Hindlimb muscle (tissue), 1 donor: Measurements from ENCODE around the gene SLC16A5. TPM values are rescaled to one million over a fixed set of nuclear protein-coding genes. Genes with fewer than 3 reads are reported as not detected.
A peak's percentile ranks its signal among the peaks of the same experiment; 100 is the strongest.
"Not testable (repeated sequence)": the region's sequence is repeated elsewhere in the genome, so short reads cannot be mapped to it uniquely, and the experiment has no call there.

ENCODE experiments used
- DNase-seq: peaks from one replicate; pipeline ENCODE4 v3.0.0-alpha.2; 2013
- polyA plus RNA-seq: library from polyadenylated mRNA; unstranded; fragments of 120-200 nt; gene quantifications from one replicate; pipeline ENCODE4 v1.2.1, GENCODE V29; 2013; ENCODE audit not compliant: insufficient read length

The SLC16A5 gene
- polyA plus RNA-seq, 1 donor: 11.2 TPM

DNA sequence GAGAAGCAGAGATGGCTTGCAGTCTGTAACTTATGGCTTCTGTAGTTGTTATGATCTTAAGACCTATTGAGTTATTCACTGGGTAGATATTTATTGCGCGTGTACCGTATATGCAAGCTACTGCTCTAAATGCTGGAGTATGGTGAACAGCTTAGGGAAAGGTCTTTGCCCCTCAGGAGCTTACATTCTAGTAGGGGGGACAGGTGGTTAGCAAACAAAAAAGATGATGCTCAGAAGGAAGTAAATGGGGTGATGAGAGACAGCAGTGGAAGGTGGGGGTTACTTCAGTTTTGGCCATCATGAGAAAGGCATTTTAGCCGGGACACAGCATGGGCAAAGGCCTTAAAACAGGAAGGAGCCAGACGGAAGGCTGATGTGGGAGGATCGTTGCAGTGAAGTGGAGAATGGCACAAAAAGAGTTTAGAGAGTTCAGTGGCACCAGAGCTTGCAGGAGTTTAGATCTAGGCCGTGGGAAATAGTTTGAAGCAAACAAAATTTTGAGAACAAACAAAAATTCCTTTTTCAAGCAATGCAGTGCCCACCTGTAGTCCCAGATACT is 24.1 kb downstream of the SLC16A5 start:
- no peak for DNase-seq

DNA sequence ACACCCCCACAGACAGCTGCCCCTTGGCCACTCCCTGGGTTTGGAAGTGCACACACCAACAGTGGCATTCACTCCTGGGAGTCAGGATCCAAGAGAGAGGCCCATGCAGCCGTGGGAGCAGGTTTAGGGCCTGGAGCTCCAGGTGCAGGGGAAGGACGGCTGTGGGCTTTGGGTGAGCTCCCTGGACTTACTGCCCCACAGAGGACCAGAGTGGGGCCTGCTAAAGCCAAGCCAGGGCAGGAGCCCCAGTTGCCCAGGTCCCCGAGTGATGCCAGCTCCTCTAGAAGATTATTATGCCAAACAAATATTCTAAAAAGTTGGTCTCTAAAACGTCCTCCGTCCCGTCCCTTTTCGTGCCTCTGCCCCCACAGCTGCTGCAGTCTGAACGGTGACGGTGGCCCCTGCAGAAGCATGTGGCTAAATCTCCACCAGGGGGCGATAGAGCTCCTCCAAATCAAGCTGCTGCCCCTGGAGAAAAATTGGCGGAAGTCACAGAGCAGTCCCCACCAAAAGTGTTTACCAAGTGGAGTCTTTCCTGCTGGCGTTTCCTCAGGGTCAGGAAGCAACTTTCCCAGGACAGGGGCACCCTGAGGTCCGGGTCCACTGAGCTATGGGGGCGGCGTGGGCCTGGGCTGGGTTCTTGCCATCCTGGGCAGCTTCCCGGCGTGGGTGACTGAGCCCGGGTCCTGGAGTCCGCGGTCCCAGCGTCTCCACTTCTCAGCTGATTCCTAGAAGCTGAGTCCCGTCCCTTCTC is 26.2 kb downstream of the SLC16A5 start:
- peak; percentile 91 for DNase-seq

DNA sequence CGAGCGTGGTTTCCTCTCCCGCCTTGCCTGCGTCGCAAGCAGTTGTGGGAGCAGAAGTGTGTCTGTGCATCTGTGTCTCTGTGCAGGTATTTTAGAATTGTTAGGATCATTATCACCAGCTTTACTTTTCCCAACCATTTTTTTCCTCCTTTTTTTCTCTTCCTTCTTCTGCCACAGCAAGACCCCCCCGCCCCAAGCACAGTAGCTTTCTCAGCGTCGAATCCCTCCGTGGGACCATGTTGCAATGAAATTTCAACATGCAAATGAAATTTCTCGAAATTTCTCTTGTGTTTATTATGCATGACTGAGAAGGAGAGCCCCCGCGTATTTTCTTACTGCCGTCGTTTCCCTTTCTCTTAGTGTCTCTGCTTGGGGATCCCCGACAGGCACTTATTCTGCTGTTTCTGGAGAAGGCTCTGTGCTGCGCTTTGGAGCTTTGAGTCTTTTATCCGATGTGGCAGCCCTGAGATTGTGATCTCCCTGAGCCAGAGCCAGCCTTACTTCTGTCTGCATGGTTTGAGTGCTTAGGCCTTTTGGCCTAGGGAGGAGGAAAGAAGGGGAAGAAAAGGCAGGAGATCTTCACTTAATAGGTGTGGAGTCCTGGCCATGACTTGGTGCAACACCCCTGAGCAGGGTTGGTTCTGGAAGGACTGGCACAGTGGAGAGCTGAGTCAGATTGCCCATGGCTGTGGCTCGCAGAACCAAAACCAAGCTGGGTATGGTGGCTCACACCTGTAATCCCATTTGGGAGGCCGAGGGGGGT is 27.0 kb downstream of the SLC16A5 start:
- no peak for DNase-seq

DNA sequence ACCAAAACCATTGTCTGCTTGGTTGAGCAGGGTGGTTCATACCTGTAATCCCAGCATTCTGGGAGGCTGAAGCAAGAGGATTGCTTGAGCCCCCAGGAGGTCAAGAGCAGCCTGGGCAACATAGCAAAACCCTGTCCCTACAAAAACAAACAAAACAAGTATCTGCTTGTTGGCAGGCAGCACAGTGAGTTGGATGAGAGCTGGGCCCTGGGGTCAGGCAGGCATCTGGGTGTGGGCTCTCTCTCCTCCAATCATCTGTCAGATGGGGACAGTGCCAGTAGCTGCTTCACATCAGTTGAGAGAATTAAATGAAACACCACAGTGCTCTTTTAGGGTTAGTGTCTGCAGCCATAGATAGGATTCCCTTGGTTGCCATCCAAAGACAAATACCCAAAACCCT is 27.8 kb downstream of the SLC16A5 start:
- DNase-seq: no peak

DNA sequence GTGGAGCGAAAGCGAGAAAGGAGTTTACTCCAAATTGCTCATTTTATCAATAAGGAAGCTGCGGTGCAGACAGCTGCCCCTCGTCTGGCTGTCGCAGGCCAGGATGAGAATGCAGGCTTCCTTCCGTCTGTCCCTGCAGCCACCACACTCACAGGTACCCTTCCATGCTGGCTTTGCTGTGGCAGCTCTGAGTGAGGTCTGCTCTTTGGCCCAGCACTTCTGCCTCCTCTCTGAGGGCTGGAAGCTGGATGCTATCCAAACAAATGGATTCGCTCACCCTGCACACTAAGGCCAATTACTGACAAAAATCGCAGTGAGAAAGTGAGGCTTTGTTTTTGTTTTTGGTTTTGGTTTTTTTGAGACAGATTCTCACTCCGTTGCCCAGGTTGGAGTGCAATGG is 29.0 kb downstream of the SLC16A5 start:
- DNase-seq: no peak

DNA sequence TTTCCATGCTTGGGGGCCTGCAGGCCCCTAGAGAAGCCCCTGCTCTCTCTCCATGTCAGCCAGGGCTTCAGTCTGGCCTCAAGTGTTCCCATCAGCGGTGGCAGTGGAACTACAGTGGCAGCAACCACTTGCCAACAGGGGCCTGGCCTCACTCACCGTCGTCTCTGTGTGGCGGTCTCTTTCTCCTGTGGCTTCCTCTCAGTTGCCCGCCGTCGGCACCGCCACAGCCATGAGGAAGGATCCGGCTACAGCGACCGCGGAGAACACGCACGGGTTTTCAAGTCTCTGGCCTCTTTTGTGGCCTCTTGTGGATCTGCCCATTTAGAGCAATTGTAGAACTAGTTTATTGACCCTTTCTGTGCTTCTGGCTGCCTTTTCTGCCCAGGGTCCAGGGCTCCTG is 30.6 kb downstream of the SLC16A5 start:
- DNase-seq: no peak

DNA sequence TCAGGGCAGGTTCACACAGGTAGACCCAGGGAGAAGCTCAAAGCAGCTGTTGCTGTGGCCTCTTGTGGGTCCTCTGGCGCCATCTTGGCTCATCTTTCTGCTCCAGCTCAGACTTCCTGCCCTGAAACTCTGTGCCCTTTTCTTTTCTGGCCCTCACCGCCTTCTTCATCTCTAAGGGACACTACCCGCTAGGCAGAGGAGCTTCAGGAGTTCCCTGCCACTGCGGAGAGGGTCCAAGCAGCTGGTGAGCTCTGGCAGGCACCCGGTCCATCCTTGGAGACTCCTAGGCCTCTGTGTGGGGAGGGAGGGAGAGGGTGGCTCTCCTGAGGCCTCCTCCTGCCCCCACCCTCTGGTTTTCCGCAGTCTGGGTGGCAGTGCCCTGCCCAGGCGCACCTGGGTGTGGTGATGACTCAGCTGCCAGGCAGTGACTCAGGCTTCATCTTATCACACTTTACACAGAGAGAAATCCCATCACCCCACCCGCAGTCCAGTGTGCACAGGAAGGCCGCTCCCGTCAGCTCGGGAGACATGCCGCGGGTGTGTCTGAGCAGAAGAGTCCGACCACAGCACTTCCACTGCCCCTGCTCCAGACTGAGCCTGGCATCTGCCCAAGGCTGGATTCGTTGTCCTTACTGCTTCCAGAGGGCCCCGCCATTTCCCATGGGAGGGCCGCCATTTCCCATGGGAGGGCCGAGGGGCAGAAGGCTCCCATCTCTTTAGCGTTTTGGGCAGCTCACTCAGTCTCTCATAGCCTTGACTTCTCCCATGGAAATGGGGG is 36.5 kb downstream of the SLC16A5 start:
- no peak for DNase-seq

DNA sequence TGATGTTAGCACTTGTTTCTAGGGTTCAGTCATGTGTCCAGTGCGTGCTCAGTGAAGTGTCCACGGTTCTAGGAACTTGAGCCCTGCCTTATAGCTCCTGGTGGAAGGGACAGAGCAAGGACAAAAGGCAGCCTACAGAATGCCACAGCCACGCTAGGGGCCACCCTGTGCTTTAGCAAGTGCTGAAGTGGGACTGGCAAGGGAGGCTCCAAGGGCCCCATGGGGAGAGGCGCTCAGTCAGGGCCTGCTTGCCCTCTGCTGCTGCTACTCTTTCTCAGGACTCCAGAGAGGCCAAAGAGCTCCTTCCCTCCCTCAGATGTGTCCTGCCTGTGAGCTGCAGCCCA is 37.0 kb downstream of the SLC16A5 start:
- DNase-seq: no peak

DNA sequence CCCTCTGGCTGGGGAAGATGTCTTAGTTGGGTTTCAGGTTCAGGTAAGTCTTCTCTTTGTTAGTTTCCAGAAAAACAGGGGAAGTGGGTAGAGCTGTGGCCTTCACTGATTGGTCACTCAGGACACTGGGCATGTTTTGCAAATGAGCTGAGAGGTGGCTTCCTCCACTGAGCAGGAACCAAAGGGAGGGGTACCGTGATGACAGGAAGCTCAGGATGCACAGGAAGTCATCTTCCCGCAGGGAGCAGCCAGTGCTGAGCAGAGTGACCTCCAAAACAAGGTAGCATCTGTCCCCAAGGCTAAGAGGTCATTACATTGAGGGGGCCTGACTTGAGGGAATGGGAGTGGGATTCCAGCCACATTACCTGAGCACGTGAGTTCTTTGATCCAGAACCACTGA is 38.2 kb downstream of the SLC16A5 start:
- no peak for DNase-seq

DNA sequence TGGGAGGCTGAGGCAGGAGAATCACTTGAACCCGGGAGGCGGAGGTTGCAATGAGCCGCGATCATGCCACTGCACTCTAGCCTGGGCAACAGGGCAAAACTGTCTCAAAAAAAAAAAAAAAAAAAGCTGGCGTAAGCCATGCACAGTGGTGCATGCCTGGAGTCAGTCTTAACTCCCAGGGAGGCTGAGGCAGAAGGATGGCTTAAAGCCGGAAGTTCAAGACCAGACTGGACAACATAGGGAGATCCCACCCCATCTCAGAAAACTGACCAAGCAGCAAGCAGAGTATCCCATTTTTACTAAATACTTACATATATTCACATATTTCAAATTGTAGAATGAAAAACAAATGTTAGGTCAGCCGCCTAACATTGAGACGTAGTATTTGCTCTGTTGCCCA is 39.2 kb downstream of the SLC16A5 start:
- DNase-seq: no peak

DNA sequence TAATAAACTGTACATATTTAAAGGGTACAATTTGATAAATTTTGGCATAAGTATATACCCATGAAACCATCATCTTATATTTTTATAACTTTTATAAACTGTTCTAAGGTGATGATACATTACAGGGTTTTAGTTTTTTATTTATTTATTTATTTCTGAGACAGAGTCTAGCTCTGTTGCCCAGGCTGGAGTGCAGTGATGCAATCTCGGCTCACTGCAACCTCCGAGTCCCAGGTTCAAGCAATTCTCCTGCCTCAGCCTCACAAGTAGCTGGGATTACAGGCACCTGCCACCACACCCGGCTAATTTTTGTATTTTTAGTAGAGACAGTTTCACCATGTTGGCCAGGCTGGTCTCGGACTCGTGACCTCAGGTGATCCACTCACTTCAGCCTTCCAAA is 40.2 kb downstream of the SLC16A5 start:
- DNase-seq: not testable (repeated sequence)

DNA sequence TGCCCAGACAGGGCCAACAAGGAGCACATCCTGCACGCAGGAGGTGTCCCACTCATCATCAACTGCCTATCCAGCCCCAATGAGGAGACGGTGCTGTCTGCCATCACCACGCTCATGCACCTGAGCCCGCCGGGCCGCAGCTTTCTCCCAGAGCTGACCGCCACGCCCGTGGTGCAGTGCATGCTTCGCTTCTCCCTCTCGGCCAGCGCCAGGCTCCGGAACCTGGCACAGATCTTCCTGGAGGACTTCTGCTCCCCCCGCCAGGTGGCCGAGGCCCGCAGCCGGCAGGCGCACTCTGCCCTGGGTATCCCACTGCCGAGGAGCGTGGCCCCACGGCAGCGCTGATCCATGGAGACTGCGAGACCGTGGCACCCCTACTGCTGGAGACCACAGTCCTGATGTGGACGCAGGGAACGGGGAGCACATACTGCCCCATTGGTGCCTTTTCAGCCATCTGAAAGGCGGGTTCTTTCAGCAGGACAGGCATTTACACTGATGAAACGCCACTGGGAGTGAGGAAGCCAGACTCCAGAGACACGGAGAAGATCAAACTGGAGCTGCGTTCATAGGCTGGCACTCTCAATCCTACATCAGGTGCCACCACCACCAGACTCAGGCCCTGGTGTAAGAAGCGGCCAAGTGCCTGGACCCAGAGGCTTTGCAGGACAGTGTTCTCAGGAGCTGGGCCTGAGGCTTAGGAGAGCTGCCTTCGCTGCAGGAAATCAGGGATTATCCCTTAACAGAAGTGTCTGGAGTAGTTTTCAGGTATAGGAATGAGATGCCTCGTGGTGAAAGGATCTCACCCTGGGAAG is 41.1 kb downstream of the SLC16A5 start:
- no peak for DNase-seq

DNA sequence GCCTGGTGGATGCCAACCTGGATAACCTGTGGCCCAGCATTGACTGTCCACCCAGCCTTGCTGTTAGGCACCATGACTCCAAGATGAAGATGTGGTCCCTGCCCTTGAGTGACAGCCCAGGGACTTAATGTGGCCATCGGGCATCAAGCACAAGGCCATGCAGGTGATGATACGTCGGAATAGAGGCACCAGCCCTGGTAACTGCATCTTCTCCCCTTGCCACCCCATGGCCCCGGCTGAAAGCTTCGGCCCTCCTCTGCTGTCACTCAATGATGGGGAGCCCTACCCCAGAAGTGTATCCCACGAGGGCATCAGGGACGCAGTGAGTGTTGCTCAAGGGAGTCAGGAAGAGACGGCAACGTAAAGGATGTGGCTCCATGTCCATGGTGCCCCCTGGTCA is 41.8 kb downstream of the SLC16A5 start:
- no peak for DNase-seq

DNA sequence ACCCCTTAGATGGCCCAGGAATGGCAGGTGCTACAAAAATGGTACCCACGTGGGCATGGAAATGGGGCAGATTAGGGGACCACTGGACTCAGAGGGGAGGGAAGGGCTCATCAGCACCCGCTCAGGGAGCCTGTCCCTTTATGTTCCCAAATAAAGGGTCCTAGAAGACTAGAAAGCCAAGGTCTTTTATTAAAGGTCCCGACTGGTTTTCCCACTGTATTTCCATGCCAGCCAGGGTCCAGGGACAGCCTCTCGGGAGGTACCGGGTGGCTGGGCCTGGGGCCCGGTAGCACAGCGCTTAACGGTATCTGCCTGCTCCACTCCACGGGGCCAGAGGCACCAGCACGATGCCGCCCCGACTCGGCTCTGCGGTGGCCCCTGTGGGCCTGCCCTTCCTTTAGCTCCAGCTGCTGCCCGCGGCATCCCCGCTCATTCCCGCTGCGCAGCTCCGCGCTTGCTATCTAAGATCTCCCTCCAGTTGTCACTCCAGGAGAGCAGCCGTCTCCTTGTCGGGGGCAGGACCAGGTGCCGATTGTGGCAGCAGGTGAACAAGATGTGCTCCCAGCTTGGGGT is 42.4 kb downstream of the SLC16A5 start:
- DNase-seq: no peak

DNA sequence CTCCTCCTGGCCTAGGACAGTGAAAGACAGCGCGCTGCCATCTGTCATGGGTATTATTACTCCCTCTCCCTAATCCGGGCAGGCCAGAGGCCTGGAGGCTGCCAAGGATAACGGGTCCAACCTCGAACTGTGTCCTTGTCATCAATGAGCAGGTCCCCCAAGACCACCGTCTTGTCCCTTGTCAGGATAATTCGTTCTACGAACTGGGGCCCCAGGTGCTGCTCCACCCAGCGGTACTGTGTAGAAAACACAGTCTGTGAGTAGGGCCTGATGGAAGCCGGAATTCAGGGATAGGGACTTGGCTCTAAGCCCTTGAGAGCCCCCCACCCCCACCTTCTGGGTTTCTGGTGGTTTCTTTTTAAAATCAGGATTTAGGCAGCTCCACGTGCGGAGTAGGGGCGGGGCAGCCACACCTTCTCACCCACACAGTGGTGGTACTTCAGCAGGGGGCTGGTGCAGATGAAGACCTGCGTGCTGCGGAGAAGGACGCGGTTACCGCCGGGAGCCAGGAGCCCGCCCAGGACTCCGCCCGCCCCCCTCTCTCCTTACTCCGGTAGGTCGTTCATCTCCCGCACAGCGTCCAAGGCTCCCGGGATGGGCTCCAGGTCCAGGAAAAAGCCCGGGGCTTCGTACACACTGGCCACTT is 43.0 kb downstream of the SLC16A5 start:
- DNase-seq: peak; percentile 54

DNA sequence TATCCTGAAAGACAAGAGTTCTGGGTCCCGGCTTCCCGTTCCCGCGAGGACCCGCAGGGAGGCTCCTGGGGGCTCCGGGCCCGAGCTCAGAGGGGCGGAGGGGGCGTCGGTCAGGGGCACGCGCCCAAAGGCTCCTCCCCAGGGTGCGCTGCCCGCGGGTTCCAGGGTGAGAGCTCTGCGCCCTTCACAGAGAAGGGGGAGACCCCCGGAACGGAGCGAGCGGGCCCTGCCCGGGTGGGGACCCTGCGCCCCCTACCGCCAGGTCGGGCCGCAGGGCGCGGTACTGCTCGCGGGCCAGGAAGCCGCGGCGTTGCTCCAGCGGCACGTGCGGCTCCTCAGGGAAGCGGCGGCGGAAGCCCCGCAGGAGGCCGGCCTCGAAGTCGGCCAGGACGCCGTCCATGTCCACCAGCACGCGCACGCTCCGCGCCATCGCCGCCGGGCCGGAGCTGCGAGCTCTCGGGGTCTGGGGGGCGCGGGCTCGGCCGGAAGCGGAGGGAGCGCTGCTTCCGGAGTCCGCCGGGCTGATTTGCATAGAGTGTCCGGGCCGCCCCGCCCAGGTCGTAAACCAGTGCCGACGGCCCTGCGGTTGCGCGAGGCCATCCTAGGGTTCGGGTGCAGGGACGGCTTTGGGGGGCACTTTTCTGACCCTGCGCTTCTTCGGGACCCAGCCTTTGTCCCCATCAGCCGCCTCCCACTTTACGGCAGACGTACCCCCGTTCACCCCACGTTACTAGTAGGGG is 43.7 kb downstream of the SLC16A5 start, which contains the start of gene NT5C:
NT5C (minus strand) TSS at position 465 of the 740 bp plus-strand sequence; CDS start at position 430, 35 bp downstream.
- DNase-seq: peak; percentile 91

DNA sequence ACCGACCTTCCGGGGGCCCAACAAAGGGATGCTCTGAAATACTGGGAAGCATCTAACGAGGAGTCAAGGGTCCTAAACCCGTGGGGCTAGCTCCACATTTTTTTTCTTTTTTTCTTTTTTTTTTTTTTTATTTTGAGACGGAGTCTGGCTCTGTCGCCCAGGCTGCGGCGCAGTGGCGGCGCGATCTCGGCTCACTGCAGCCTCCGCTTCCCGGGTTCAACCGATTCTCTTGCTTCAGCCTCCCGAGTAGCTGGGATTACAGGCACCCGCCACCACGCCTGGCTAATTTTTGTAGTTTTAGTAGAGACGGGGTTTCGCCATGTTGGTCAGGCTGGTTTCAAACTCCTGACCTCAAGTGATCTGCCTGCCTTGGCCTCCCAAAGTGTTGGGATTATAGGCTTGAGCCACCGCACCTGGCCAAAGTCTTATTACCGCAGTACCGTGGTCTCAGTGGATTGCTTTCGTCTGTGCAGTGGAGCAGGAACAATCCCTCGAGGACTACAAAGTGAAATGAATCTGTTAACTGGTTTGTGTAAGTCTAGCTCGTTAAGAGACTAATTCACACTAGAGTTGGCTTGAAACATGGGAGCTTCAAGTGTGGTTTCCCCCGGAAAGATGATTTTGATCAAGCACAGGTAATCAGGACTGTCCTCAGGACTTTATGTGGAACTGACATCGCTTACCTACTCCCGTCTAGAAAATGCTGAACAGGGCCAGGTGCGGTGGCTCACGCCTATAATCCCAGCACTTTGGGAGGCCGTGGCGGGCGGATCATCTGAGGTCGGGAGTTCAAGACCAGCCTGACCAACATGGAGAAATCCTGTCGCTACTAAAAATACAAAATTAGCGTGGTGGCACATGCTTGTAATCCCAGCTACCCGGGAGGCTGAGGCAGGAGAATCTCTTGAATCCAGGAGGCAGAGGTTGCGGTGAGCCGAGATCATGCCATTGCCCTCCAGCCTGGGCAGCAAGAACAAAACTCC is 44.6 kb downstream of the SLC16A5 start:
- DNase-seq: not testable (repeated sequence)

DNA sequence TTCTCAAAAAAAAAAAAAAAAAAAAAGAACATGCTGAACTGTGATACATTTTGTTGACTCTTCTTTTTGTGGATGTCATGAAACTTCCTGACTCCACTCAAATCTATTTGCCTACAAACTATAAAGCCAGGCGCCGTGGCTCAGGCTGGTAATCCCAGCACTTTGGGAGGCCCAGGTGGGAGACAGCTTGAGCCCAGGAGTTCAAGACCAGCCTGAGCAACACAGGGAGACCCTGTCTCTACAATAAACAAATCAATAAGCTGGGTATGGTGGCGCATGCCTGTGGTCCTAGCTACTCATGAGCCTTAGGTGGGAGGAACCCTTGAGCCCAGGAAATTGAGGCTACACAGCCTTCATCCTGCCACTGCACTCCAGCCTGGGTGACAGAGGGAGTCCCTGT is 45.2 kb downstream of the SLC16A5 start:
- DNase-seq: no peak
